Cardiac muscle cell (in vitro differentiated cells and primary cell): ENCODE data around the gene PICALM. TPM values are rescaled to one million over a fixed set of nuclear protein-coding genes. Genes with fewer than 3 reads are reported as not detected.

ENCODE experiments used
- DNase-seq, 2 donors: peaks; one replicate each; pipeline versions ENCODE4 v3.0.0 to v3.0.0-alpha.2; 2010 to 2017; ENCODE audit warnings: low read depth in 1 of 2, low spot score in 1 of 2
- H3K27ac ChIP-seq: fragments of 200-600 bp; sonication (generic); 2 replicates; pipeline ENCODE4 v1.5.1; 2016
- H3K27me3 ChIP-seq: fragments of 200-600 bp; sonication (generic); 2 replicates; pipeline ENCODE4 v1.6.0; 2016; ENCODE audit warnings: control low read depth
- H3K36me3 ChIP-seq: fragments of 200-600 bp; sonication (generic); 2 replicates; pipeline ENCODE4 v1.5.1; 2016; ENCODE audit warnings: control low read depth
- H3K4me1 ChIP-seq: fragments of 200-600 bp; sonication (generic); 2 replicates; pipeline ENCODE4 v1.8.1; 2017; ENCODE audit warnings: low read depth, mild to moderate bottlenecking, mixed run types
- H3K4me3 ChIP-seq: fragments of 200-600 bp; sonication (generic); 2 replicates; pipeline ENCODE4 v1.5.1; 2016; ENCODE audit warnings: mild to moderate bottlenecking
- H3K9me3 ChIP-seq: fragments of 200-600 bp; sonication (generic); 2 replicates; pipeline ENCODE4 v1.5.1; 2017; ENCODE audit warnings: low read depth, mild to moderate bottlenecking, control low read depth
- polyA plus RNA-seq: library from polyadenylated mRNA; unstranded; fragments of >200 nt; fragmentation: Nextera tagmentation; extraction: Ambion mirVana; gene quantifications from 2 replicates; pipeline ENCODE4 v1.2.1, GENCODE V29; 2016
- total RNA-seq: library from RNA; depleted of rRNA; stranded (reverse); fragments of >200 nt; gene quantifications from 2 replicates; pipeline ENCODE4 v1.2.3, GENCODE V29; 2016
- TF ChIP-seq, protein P1 (sequence below): IDR thresholded peaks from 2 replicates; pipeline ENCODE4 v1.5.1; 2012; ENCODE audit warnings: low read depth, mild to moderate bottlenecking, low read length

PICALM gene
- total and polyA plus RNA-seq, 2 experiments from 2014 or later, result 49.9 to 110 TPM

DNA sequence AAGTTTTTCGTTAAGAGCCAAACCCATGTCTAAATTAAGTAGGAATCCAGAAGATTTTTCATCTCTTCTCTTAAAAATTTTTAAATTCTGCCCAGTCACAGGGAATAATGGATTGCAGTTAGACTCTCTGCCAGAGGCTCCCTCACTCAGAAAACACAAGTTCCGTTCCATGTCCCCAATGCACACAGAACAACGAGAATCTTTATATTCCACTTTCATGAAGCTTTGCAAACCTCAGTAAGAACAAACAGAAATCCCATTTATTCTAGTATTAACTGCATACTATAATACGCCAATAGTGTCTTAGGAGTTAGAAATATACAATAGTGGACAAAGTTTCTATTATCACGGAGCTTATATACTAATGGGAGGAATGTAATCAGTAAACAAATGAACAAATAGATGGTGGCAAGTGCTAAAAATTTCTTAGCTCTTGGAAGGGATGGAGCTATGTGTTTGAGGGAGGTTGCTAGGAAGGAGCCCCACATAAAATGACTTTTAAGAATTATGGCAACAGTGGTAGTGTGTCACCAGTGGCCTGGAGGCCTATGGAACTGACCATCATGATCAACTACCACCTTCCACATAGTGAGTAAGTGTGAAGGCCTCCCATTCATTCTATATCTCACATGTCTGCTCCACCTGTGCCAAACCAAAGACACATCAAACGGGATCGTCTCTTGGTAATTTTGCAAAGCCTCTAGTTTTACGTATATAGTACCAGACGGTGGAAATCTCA lies 24.9 kb downstream of the PICALM start:
- no peak overlapping the region for H3K4me3 ChIP-seq
- peak overlapping the region; percentile 75 for H3K27ac ChIP-seq
- TF ChIP-seq, protein P1, sequence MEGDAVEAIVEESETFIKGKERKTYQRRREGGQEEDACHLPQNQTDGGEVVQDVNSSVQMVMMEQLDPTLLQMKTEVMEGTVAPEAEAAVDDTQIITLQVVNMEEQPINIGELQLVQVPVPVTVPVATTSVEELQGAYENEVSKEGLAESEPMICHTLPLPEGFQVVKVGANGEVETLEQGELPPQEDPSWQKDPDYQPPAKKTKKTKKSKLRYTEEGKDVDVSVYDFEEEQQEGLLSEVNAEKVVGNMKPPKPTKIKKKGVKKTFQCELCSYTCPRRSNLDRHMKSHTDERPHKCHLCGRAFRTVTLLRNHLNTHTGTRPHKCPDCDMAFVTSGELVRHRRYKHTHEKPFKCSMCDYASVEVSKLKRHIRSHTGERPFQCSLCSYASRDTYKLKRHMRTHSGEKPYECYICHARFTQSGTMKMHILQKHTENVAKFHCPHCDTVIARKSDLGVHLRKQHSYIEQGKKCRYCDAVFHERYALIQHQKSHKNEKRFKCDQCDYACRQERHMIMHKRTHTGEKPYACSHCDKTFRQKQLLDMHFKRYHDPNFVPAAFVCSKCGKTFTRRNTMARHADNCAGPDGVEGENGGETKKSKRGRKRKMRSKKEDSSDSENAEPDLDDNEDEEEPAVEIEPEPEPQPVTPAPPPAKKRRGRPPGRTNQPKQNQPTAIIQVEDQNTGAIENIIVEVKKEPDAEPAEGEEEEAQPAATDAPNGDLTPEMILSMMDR, result no peak
- no peaks in the 10 kb centered on the region for H3K27me3 ChIP-seq
- peaks cover 25% of the 10 kb centered on the region for H3K4me1 ChIP-seq
- no peaks in the 10 kb centered on the region for H3K9me3 ChIP-seq
- H3K36me3 ChIP-seq, result no peaks in the 10 kb centered on the region
- DNase-seq, result no peak

DNA sequence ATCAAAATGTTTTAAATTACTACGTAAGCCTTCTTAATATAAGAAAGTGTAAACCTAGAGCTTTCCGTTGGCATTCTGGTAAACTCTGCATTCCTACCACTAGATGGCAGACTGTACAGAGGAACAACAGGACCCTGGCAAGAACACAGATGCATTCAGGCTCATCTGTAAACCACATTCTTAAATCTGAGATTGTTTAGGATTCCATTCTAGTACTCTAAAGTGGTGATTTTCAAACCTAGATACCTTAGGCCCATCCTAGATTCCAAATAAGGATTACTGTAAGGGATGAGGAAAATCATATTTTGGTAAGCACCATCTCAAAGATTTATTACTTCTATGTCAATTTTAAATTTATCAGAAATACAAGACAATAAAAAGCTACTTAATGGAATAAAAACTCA lies 26.9 kb downstream of the PICALM start:
- H3K9me3 ChIP-seq, result no peaks in the 10 kb centered on the region
- TF ChIP-seq, protein P1, result peak; percentile 80
- H3K27me3 ChIP-seq, result no peaks in the 10 kb centered on the region
- H3K27ac ChIP-seq, result peak overlapping the region; percentile 75
- peaks cover 21% of the 10 kb centered on the region for H3K4me1 ChIP-seq
- H3K4me3 ChIP-seq, result no peak overlapping the region
- H3K36me3 ChIP-seq, result no peaks in the 10 kb centered on the region
- DNase-seq, result peak; percentile 87 to 95

DNA sequence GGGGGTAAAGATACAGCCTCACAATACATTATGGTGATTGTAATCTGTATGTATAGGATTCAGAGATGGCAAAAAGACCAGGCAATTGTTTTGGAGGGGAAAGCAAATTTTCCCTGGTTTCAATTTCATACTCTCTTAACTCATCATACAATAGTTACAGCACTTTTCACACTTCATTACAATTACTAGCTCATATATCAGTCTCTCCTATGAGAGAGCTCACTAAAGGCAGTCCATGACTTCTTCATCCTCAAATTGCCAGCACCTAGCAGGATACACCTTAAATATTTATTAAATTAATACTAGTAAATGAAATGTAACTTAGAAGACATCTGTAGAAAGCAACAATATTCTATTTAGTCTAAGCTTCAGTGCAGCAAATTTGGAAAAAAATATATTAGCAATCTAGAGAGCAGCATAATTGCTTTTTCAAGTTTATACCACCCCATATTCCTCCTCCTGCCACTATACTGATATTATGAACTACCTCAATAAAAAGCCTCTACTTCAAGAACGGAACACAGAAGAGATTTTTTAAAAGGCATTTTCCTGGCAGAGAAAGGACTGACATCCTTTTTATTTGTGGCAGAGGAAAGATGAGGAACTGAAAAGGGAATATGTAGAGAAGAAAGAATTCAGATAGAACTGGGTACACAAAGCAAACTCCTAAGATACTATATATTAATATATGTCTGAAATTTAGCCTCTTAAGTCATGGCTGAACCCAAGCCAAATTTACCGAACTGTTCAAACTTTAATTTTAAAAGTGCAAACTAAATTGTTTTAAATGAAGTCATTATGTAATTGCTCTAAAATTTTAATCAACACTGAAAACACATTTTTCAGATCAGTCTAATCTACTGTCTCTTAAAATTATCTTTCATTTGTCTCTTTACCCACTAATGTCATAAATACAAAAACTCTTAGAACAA lies 27.7 kb downstream of the PICALM start:
- Histone ChIP-seq H3K9me3 (no peaks in the 10 kb centered on the region), H3K27ac (peak overlapping the region; percentile 40), H3K27me3 (no peaks in the 10 kb centered on the region), H3K4me3 (no peak overlapping the region), H3K36me3 (no peaks in the 10 kb centered on the region), H3K4me1 (peaks cover 21% of the 10 kb centered on the region)
- TF ChIP-seq, protein P1, result no peak
- DNase-seq, result no peak

DNA sequence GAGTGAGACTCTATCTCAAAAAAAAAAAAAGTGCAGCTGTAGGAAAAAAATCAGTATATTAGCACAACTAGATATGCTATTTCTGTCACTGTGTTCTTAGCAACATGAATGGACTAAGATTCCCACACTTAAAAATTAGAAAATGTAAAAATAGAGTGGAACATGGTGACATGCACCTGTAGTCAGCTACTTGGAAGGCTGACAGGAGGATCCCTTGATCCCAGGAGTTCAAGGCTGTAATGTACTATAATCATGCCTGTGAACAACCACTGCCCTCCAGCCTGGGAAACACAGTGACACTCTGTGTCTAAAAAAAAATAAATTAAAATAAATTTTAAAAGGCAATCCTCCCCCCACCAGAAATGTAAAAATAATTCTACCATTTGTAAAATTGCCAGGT lies 29.8 kb downstream of the PICALM start:
- Histone ChIP-seq H3K4me1 (peaks cover 26% of the 10 kb centered on the region), H3K27ac (no peak overlapping the region), H3K36me3 (no peaks in the 10 kb centered on the region), H3K9me3 (no peaks in the 10 kb centered on the region), H3K4me3 (no peak overlapping the region), H3K27me3 (no peaks in the 10 kb centered on the region)
- DNase-seq, result no peak
- TF ChIP-seq, protein P1, result no peak

DNA sequence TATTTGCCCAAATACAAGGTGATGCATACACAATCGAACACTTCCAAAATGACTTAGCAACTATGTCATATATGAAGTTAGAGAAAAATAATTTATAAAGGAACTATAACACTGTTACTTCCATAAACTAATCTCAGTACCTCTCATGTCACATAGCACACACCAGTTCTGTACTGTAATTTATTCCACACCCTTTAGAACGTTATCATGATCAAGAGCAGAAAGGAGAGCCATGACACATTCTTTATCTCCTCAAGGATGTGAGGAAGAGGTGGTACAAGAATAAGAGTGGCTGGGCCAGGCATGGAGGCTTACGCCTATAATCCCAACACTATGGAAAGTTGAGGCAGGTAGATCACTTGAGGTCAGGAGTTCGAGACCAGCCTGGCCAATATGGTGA lies 31.1 kb downstream of the PICALM start:
- H3K9me3 ChIP-seq, result no peaks in the 10 kb centered on the region
- H3K4me1 ChIP-seq, result peaks cover 20% of the 10 kb centered on the region
- no peak for DNase-seq
- H3K27me3 ChIP-seq, result no peaks in the 10 kb centered on the region
- TF ChIP-seq, protein P1, result no peak
- H3K4me3 ChIP-seq, result no peak overlapping the region
- H3K27ac ChIP-seq, result no peak overlapping the region
- no peaks in the 10 kb centered on the region for H3K36me3 ChIP-seq
